HG03066 (cell line): Measurements from ENCODE around the gene PAFAH2.

Experiments used
- ATAC-seq: cut with Tn5 transposase; IDR thresholded peaks from one replicate; pipeline ENCODE4 v1.9.1; 2021; ENCODE audit warnings: low read depth; ENCODE audit not compliant: unreplicated experiment

Gene PAFAH2

GRCh38 chr1:26015358-26015757, 17.5 kb upstream of the PAFAH2 start:
- ATAC-seq = no peak

- no peak for ATAC-seq
Observed at GRCh38 chr1:26014179-26014578, 16.3 kb upstream of the PAFAH2 start.

- no peak for ATAC-seq
Observed at GRCh38 chr1:26012864-26013263, 15.0 kb upstream of the PAFAH2 start.

- no peak for ATAC-seq
Observed at GRCh38 chr1:26010825-26011224, 13.0 kb upstream of the PAFAH2 start.

DNA sequence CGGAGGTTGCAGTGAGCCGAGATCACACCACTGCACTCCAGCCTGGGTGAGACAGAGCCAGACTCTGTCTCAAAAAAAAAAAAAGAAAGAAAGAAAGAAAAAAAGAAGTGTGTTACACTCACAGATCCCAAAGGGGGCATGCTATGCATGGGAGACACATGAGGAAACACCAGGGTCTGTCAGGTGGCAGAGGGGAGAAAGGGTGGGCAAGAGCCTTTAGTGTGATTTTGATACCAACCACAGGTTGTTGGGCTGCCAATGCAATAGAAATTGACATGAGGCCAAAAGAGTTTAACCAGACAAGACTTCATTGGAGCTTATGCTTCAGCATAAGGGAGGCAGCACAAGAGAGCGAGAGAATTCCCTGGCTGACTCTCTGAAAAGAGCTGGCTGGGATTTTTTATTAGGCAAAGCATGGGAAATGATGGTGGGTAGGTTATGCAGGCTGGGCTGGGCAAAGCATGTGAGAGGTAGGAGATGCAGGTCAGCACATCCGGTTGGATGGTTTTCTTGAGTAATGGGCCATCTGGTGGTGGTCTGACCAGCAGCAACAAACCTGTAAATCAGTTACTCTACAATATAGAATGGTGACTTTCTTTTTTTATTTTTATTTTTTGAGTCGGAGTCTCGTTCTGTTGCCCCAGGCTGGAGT, 12.1 kb upstream of the PAFAH2 start:
- ATAC-seq = no peak

GRCh38 chr1:26006710-26007109, 8.8 kb upstream of the PAFAH2 start:
- no peak for ATAC-seq

DNA sequence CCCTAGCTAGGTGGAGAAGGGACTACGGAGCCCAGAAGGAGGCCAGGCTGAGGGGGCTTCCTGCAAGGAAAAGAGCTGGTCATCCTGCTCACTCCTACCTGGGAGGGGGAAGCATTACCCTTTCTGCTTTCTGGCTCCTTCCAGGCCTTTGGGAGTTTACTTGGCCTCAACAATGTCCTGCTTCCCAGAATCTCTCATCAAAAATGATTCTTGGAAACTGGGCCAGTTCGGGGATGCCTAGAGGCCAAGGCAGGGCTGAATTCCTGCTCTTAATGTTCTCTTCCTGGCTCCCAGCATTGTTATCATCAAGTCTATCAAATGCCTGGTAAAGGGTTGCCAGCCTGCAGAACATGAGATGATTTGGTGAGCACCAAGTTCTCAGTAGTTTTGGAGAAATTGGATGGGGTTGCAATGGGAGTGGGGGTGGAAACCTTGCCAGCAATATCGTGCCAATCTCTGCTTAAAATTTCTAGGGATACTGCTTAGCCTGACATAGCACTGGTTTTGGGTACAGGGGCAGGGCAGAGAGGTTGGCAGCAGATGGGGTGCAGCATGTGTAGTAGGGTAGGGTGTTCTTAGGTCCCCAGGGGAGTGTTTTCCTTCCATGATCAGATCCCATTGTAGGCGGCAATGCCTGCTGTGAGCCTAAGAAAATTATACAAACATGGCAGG, 7.7 kb upstream of the PAFAH2 start:
- ATAC-seq = no peak

DNA sequence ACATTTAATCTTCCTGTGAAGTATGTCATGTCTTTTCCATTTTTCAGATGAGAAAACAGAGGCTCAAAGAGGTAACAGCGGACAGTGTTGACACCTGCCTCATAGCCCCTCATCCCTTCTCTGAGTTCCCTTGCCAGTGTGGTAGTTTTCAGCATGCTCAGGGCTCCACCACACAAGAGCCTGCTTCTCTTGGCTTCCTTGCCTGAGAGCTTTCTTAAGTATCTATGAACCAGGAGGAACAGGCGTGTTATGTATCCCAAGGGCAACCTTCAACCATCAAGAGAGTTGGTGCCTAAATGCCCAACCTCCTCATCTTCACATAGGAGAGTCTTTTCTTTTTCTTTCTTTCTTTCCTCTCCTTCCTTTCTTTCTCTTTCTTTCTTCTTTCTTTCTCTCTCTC, 5.9 kb upstream of the PAFAH2 start:
- ATAC-seq = no peak

DNA sequence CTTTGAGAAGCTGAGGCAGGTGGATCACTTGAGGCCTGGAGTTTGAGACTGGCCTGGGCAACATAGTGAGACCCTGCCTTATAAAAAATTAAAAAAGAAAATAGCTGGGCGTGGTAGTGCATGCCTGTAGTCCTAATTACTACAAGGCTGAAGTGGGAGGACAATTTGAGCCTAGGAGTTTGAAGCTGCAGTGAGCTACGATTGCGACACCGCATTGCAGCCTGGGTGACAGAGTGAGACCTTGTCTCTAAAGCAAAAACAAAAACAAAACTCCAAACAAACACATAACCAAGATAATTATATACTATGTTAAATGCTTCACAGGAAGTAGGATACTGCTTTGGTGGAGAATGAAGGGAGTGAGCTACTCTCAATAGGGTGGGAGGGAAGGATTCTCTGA, 5.4 kb upstream of the PAFAH2 start:
- no peak for ATAC-seq

DNA sequence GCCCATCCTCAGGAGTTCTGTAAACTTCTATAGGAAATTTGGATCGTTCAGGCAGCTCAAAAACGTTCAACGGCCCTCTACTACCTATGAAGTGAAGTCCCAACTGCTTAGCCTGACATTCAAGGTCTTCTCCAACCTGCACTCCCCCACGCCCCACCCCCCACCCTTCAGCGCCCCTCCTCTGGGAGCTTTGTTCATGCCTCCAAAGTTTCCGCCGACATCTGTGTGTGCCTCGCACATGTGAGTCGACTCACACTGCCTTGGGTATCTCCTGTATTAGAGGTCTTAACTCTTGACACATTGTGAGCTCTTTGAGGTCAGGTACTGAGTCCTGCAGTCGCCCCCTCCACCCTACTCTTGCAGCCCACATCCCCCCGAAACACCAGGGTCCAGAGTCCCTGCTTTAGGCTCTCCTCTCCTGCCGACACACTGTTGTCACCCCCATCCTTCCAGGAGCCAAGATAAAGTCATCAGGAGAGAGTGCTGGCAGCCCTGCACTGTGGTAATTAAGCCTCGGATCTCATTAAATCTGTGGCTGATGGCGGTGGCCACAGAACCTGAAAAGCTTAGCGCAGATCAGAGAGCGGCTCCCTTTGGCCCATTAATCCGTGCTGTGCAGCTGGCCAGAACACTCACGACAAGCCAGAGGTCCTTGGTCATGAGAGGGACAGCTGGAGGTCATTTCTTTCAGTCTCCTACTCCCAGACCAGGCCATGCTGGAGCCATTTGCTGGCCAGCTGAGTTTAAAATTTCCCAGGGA, 1.4 kb upstream of the PAFAH2 start:
- ATAC-seq = no peak

DNA sequence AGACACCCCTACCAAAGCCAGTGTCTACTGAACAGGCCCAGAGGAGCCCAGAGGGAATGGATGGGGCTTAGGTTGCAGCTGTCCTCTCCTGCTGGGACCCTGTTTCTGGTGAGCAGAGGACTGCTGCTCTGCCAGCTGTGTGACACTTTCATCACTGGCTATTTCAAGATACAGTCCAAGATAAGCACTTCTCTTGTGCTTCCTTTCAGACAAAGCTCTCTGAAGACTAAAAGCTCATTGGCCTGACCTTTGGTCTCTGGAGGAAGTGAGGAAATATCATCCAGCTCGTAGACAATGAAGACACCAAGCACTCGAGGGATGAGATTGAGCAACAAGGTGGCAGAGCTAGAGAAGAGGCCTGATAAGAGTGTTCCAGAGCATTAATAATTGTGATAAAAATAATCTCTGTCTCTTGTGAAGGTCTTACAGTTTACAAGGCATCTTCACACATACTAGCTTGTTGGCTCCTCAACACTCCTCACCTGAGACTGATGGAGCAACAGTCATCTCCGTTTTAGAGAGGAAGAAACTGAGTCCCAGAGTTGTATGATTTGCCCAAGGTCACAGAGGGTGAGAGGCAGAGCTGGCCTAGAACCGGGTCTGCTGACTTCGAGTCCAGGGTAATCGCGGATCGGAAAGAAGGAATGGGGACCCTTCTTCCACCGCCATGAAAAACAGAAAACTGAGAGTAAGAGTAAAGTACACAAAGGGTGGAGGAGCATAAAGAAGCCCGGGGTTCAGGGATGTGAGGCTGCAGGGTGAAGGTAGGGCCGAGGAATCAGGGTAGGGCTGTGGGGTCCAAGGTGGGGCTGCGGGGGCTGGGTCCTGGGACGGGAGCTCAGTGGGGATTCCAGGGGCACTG, 666 bp downstream of the PAFAH2 start:
- no peak for ATAC-seq

- ATAC-seq = no peak
Observed at GRCh38 chr1:25994402-25995150, 3.3 kb downstream of the PAFAH2 start.

GRCh38 chr1:25993197-25993951, 4.5 kb downstream of the PAFAH2 start:
- no peak for ATAC-seq

GRCh38 chr1:25992689-25993171, 5.1 kb downstream of the PAFAH2 start:
- ATAC-seq = no peak

DNA sequence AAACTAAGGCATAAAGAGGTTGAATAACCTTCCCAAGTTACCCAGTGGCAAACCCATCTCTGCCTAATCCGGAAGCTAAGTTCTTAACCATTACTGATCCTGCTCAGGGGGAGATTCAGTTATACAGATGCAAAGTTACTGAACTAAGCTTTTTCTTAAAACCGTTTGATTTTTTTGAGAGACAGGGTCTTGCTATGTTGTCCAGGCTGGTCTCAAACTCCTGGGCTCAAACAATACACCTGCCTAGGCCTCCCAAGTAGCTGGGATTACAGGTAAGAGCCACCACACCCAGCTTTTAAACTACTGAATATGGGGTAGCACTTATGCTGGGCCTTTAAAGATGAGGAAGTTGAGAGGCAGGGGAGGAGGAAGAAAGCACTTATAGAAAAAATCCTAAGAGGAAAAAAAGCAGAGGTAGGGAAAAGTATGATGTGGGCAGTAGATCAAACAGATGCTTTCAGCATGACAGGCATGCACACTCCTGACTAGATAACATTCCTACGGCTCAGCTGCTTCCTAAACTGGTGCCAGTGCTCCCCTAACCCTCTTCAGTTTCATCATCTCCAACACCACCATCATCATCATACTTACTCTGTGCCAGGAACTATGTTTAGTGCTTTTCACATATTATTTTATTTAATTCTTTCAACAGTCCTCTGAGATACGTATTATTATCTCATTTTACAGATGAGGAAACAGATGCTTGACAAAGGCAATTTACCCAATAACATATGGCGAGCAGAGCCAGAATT, 5.8 kb downstream of the PAFAH2 start:
- no peak for ATAC-seq

DNA sequence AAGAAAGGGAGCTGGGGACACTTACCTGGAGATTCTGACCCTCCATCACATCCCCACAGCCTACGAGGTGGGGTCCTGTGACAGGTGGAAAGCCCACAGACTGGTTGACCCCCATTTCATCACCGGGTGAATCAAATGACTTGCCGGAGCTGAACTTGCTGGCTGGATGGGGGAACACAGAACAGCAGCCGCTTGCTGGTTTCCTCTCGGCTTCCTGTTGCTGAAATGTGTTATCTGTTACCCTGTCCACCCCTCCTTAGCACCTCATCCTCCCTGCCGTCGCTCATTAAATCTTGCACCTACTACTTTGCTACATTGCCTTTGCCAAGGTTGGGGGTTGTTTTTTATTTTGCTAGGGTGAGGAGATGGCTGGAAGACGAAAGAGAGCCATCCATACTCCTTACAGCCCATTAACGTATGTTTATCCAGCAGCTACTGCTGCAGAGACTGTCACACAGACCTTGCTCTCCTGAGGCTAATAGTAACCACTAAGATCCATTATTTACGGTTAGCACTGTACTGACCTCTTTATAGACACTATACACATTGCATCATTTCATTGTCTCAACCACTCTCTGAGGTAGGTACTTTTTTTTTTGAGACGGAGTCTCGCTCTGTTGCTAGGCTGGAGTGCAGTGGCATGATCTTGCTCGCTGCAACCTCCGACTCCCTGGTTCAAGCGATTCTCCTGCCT, 7.0 kb downstream of the PAFAH2 start:
- no peak for ATAC-seq

DNA sequence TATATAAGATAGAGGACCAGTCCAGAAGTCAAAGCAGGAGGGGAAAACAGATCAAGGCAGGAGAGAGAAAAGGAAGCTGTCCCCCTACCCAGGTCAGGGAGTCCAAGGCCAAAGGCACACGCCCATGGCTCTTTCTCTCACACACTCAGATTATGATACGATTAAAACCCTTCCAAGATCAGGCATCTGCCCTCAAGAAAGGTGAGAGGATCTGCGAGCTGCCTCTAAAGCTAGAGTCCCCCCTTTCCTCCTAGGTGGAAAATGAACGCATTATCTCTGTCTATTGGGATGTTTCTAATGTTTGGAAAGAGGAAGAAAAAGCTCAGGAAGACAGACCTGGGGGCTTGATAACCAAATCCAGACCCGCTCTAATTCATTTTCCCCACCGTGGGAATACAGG, 7.6 kb downstream of the PAFAH2 start:
- ATAC-seq = no peak
